HG03558 (cell line): Measurements from ENCODE around the gene FAHD2B.
"Not testable (repeated sequence)": the region's sequence is repeated elsewhere in the genome, so short reads cannot be mapped to it uniquely, and the experiment has no call there.

Experiments used
- ATAC-seq: cut with Tn5 transposase; IDR thresholded peaks from one replicate; pipeline ENCODE4 v1.9.1; 2021; ENCODE audit warnings: moderate number of reproducible peaks; ENCODE audit not compliant: unreplicated experiment; ENCODE audit errors: extremely low read depth

Gene FAHD2B

GRCh38 chr2:97068722-97069121 lies 26.0 kb downstream of the FAHD2B start:
- ATAC-seq = not testable (repeated sequence)

- no peak for ATAC-seq
These were observed 26.6 kb downstream of the FAHD2B start for GRCh38 chr2:97068074-97068473.

DNA sequence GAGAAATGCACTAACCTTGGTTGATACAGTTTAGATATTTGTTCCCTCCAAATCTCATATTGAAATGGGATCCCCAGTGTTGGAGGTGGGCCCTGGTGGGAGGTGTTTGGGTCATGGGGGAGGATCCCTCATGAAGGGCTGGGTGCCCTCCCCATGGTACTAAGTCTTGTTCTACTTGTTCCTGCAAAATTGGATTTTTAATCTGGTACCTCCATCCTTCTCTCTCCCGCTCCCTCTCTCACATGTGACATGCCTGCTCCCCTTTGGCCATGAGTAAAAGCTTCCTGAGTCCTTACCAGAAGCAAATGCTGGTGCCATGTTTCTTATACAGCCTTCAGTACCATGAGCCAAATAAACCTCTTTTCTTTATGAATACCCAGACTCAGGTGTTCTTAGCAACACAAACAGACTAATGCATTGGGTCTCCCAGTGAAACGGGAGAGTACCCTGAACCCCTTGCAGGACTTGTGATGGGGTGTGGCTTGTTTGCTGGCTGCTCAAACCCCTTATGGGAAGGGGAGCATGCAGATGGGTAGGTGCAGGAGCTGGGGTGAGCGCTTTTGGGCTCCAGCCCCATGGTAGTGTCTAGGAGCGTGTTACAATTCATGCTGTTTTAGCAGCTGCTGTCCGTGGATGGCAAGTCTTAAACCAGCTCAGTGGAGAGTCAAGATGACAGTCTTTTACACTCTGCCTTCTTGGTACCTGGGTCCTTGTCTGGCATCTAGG lies 27.2 kb downstream of the FAHD2B start:
- ATAC-seq = no peak

GRCh38 chr2:97066030-97066429 lies 28.7 kb downstream of the FAHD2B start:
- not testable (repeated sequence) for ATAC-seq

- not testable (repeated sequence) for ATAC-seq
These were observed 32.7 kb downstream of the FAHD2B start for GRCh38 chr2:97062020-97062419.

DNA sequence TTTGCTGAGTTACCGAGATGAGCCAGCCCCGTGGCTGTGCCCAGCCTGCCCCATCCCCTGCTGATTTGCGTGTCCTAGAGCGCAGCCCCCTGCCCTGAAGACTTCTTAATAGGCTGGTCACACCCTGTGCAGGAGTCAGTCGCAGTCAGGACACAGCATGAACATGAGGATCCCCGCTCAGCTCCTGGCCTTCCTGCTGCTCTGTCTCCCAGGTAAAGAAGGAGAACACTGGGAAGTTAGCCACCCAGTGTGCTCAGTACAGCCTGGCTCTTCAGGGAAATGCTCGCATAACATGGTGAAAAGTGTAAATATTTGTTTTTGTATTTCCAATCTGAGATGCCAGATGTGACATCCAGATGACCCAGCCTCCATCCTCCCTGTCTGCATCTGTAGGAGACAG lies 34.9 kb downstream of the FAHD2B start:
- not testable (repeated sequence) for ATAC-seq

GRCh38 chr2:97056150-97056549 lies 38.5 kb downstream of the FAHD2B start:
- ATAC-seq = not testable (repeated sequence)

- not testable (repeated sequence) for ATAC-seq
These were observed 44.6 kb downstream of the FAHD2B start for GRCh38 chr2:97050032-97050431.

- ATAC-seq = not testable (repeated sequence)
These were observed 46.2 kb downstream of the FAHD2B start for GRCh38 chr2:97048448-97048847.

DNA sequence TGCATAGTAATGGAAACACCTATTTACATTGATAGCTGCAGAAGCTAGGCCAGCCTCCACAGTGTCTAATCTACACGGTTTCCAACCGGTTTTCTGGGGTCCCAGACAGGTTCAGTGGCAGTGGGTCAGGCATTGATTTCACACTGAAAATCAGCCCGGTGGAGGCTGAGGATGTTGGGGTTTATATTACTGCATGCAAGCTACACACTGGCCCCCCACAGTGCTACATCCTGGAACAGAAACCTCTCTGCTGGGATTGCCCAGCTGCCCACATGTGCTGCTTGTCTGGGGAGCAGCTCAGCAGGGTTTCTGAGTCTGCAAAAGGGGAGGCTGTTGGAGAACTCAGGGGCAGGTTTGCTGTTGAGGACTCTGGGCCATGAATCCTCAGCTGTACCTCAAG lies 48.0 kb downstream of the FAHD2B start:
- ATAC-seq = not testable (repeated sequence)

DNA sequence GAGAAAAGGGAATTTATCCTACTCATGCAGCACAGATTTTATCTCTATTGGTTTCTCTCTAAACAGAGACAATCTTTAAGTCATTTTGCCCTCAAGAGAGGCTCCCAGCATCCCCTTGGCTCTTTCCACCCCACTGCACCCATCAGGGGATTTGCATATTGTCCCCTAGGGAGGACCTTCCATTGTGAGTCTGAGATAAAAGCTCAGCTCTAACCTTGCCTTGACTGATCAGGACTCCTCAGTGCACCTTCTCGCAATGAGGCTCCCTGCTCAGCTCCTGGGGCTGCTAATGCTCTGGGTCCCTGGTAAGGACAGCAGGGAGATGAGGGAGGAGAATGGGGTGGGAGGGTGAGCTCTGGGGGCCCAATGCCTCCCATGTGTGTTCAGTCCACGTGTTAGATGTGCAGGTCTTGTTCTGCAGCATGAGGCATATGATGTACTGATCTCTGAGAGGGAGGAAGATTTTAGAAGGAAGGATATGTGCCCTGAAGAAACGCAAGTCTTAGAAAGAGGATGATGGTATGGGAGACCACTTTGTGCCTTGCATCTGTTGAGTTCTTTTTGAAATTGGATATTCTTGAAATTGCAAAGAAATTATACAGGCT lies 48.7 kb downstream of the FAHD2B start:
- ATAC-seq = not testable (repeated sequence)
